Calu3 (cell line): ENCODE measurements around the gene FAHD1. TPM values are rescaled to one million over a fixed set of nuclear protein-coding genes. Genes with fewer than 3 reads are reported as not detected.

Experiments used
- BruUV-seq: library from RNA; stranded (reverse); fragments of 400-500 nt; replicated peaks from 2 replicates; lab custom pipeline; 2021; lab: Mats Ljungman, UMichigan
- CTCF ChIA-PET: fragments of 300-600 bp; sonication (Branson Sonifier 250); formaldehyde crosslinking; loops from one replicate; lab custom pipeline; 2022; ENCODE audit warnings: antibody characterized with exemption; lab: Charles Lee
- DNase-seq: peaks from one replicate; pipeline ENCODE4 v3.0.0; 2022
- H3K27ac Mint-ChIP-seq: one replicate; pipeline ENCODE4 v1.8.0; 2022; ENCODE audit warnings: mixed read lengths; ENCODE audit not compliant: unreplicated experiment
- H3K27me3 Mint-ChIP-seq: one replicate; pipeline ENCODE4 v1.8.0; 2022; ENCODE audit warnings: mixed read lengths; ENCODE audit not compliant: unreplicated experiment
- H3K36me3 Mint-ChIP-seq: one replicate; pipeline ENCODE4 v1.8.0; 2022; ENCODE audit warnings: mild to moderate bottlenecking, moderate library complexity, mixed read lengths; ENCODE audit not compliant: insufficient read depth, unreplicated experiment
- H3K4me1 Mint-ChIP-seq: one replicate; pipeline ENCODE4 v1.8.0; 2022; ENCODE audit warnings: mild to moderate bottlenecking, low read depth, mixed read lengths; ENCODE audit not compliant: unreplicated experiment
- H3K4me3 Mint-ChIP-seq: one replicate; pipeline ENCODE4 v1.8.0; 2022; ENCODE audit warnings: mild to moderate bottlenecking, low read depth, moderate library complexity, mixed read lengths; ENCODE audit not compliant: unreplicated experiment
- H3K9me3 Mint-ChIP-seq: one replicate; pipeline ENCODE4 v1.8.0; 2022; ENCODE audit warnings: low read depth, mixed read lengths; ENCODE audit not compliant: unreplicated experiment
- CTCF ChIP-seq: fragments of 200-600 bp; IDR thresholded peaks from one replicate; pipeline ENCODE4 v1.8.0; 2022; ENCODE audit warnings: antibody characterized with exemption; ENCODE audit not compliant: unreplicated experiment
- intact Hi-C: fragments of 100-400 bp; cut with micrococcal nuclease; formaldehyde crosslinking; loops from one replicate; pipeline ENCODE4 v1.10.0; 2022; ENCODE audit not compliant: unreplicated experiment
- total RNA-seq: library from RNA; stranded (reverse); gene quantifications from 2 replicates; pipeline ENCODE4 v1.2.3, GENCODE V29; 2022

FAHD1 gene
- total RNA-seq, 1 experiment from 2014 or later = 33.1 TPM

- intact Hi-C loops = no loop called here
- BruUV-seq = no TSS peak
- no peaks in the 10 kb centered on the region for H3K4me1 Mint-ChIP-seq
- peaks cover 41% of the 10 kb centered on the region for H3K36me3 Mint-ChIP-seq
- no peak overlapping the region for H3K27ac Mint-ChIP-seq
- CTCF ChIA-PET = no interaction called here
- peak overlapping the region; percentile 97 for H3K4me3 Mint-ChIP-seq
- TF ChIP-seq CTCF = no peak
- H3K9me3 Mint-ChIP-seq = no peaks in the 10 kb centered on the region
- H3K27me3 Mint-ChIP-seq = no peaks in the 10 kb centered on the region
- DNase-seq = no peak
Measured at GRCh38 chr16:1828645-1829410, 1.8 kb downstream of the FAHD1 start.

DNA sequence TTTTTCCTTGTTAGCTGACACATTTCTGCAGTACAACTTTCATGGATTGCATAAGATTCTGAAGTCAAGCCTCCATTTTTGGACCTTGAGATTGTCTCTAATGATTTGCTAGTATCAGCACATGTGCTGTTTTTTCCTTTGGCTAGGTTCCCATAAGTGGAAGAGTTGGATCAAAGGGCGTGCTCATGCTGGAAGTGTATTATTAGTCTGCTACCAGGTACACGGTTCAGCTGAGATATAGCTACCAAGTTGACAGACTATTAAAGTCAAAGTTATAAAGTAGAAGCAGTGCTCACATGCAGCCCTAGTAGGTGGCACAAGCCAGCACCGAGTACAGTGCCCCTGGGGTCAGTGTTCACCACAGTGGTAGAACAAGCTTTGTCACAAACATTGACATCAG lies 3.2 kb downstream of the FAHD1 start:
- TF ChIP-seq CTCF = no peak
- CTCF ChIA-PET = no interaction called here
- Mint-ChIP-seq H3K9me3 (no peaks in the 10 kb centered on the region), H3K4me1 (no peaks in the 10 kb centered on the region), H3K36me3 (peaks cover 34% of the 10 kb centered on the region), H3K27ac (no peak overlapping the region), H3K4me3 (no peak overlapping the region), H3K27me3 (no peaks in the 10 kb centered on the region)
- no peak for DNase-seq
- intact Hi-C loops = no loop called here
- no TSS peak for BruUV-seq

DNA sequence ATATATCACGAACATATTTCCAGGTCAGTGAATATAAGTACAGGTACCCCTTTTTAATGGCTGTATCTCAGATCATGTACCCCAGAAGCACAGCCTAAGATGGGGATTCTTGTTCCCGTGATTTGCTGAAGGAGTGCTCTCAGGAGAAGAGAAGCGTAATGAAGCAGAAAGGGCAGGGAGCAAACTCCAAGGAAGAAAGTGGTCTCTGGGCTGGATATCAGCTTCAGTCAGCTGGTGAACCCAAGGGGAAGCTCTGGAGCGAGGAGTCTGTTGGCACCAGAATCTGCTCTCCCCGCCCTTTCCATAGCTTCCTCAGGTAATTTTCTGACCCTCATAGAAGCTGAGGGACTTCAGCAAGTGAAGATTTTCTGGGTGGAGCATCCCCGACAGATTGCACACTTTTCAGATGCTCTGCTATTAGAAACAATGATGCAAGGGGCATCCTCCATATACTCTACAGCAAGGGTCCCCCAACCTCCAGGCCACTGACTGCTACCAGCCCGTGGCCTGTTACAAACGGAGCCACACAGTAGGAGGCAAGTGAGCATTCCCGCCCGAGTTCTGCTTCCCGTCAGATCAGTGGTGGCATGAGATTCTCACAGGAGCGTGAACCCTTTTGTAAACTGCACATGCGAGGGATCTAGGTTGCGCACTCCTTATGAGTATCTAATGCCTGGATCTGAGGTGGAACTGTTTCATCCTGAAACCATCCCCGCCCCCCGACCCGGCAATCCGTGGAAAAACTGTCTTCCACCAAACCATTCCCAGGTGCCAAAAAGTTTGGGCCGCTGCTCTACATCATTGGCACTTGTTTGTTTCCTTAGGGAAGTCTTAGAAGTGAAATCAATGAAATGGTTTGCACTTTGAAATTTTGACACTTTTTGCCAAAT lies 4.4 kb downstream of the FAHD1 start:
- H3K27me3 Mint-ChIP-seq = no peaks in the 10 kb centered on the region
- no peak overlapping the region for H3K27ac Mint-ChIP-seq
- CTCF ChIA-PET = no interaction called here
- intact Hi-C loops = no loop called here
- H3K4me3 Mint-ChIP-seq = no peak overlapping the region
- no peak for DNase-seq
- H3K4me1 Mint-ChIP-seq = no peaks in the 10 kb centered on the region
- no peak for TF ChIP-seq CTCF
- H3K36me3 Mint-ChIP-seq = peaks cover 28% of the 10 kb centered on the region
- H3K9me3 Mint-ChIP-seq = no peaks in the 10 kb centered on the region
- no TSS peak for BruUV-seq

DNA sequence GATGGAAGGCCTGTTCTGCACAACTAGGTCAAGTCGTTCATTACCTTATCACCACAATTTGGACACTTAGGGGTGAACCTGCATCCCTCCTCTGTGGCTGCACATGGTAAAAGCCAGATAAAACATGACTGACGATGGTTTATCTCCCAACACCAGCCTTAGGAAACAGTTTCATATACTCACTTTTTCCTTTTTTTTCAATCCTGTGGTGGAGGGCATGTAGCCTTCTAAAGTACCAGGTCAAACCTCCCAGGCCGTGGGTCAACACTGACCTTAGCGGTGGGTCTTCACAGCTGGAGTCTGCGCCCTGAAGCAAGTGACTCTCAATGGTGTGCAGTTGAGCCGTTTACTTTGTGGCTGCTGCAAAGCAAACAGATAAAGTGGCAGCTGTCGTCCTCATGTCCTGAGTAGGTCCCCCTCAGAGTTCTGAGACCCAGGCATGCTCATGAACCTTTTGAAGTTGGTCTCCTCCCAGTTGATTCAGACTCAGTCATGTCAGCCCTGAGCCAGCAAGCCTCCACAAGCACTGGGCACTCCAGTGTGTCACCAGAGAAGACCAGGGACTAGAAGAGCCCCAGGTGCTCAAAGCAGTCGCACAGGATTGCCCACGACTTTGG lies 5.9 kb downstream of the FAHD1 start:
- BruUV-seq = no TSS peak
- Mint-ChIP-seq H3K27me3 (no peaks in the 10 kb centered on the region), H3K36me3 (peaks cover 13% of the 10 kb centered on the region), H3K4me1 (no peaks in the 10 kb centered on the region), H3K9me3 (no peaks in the 10 kb centered on the region), H3K27ac (no peak overlapping the region), H3K4me3 (no peak overlapping the region)
- CTCF ChIA-PET = interaction anchor here (0.7 kb wide), 1 partner anchor 617 kb away, joined by 6 read pairs; no protein-coding TSS in a partner anchor
- intact Hi-C loops = no loop called here
- TF ChIP-seq CTCF = no peak
- no peak for DNase-seq
